KOPT-K1 (cell line): ENCODE data around the gene SPATS2.

ENCODE experiments used
- H3K27ac ChIP-seq: fragments of 200-600 bp; sonication (generic); 2 replicates; pipeline ENCODE4 v1.5.1; 2016; ENCODE audit warnings: antibody characterized with exemption, mild to moderate bottlenecking, low read depth, low read length; ENCODE audit not compliant: poor library complexity, severe bottlenecking
- H3K36me3 ChIP-seq: fragments of 200-600 bp; sonication (generic); 2 replicates; pipeline ENCODE4 v1.5.1; 2017; ENCODE audit warnings: antibody characterized with exemption, mild to moderate bottlenecking, low read length, moderate library complexity; ENCODE audit not compliant: insufficient read depth
- H3K9me3 ChIP-seq: fragments of 200-600 bp; sonication (generic); 2 replicates; pipeline ENCODE4 v1.5.1; 2017; ENCODE audit warnings: antibody characterized with exemption, low read length, mild to moderate bottlenecking; ENCODE audit not compliant: insufficient read depth, poor library complexity, severe bottlenecking

SPATS2 gene

DNA sequence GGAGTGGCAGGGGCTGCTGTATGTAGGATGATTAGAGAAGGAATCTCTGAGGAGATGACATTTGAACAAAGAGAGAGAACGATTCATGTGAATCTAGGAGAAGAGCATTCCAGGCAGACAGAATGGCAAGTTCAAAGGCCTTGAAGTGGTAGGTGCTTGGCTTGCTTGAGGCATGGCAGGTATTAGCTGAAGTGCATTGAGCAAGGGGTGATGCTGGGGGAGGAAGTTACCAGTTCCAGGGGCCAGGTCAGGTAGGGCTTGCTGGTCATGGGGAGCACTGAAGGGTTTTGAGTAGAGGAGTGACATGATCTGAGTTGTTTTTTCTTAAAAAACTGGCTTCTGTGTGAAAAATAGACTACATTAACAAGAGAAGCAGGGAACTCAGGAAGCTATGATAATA is 71.8 kb downstream of the SPATS2 start:
- Histone ChIP-seq H3K36me3 (no peaks in the 10 kb centered on the region), H3K9me3 (no peaks in the 10 kb centered on the region), H3K27ac (no peak overlapping the region)

DNA sequence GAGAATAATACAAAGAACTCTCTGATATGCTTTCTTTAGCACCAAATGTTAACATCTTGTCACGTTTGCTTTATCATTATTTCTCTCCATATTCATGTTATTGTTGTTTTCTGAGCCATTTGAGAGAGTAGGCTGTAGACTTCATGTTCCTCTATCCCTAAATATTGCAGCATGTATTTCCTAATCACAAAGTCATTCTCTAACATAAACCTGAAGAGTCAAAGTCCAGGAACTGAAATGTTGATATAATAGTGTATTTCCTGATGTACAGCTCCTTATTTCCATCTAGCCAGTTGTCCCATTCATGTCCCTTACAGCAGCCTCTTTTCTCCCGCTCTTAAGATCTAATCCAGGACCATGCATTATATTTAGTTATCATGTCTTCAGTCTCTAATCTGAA is 72.8 kb downstream of the SPATS2 start:
- Histone ChIP-seq H3K9me3 (no peaks in the 10 kb centered on the region), H3K27ac (no peak overlapping the region), H3K36me3 (no peaks in the 10 kb centered on the region)

DNA sequence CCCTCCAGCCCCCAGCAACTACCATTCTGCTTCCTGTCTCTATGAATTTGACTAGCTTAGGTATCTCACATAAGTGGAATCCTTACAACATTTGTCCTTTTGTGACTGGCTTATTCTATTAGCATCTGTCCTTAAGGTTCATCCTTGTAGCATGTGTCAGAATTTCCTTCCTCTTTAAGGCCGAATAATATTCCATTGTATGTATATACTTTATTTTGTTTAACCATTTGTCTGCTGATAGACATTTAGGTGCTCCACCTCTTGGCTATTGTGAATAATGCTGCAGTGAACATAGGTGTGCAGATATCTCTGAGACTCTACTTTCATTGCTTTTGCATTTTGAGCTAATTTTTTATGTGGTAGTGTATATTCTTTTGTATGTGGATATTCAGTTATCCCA is 75.7 kb downstream of the SPATS2 start:
- Histone ChIP-seq H3K9me3 (peaks cover 7% of the 10 kb centered on the region), H3K27ac (no peak overlapping the region), H3K36me3 (no peaks in the 10 kb centered on the region)

DNA sequence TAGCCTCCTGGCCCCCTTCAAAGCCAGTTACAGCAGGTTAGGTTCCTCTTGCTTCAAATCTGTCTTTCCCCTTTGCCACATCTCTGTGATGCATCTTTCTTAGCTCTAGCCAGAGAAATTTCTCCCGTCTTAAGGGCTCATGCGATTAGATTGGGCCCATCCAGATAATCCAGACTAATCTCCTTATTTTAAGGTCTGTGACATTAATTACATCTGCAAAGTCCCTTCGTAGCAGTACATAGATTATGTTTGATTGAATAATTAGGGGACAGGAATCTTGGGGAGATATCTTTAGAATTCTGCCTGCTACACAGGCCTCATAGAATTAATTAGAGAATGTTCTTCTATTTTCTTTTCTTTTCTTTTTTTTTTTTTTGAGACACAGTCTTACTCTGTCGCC is 79.3 kb downstream of the SPATS2 start:
- no peak overlapping the region for H3K27ac ChIP-seq
- H3K36me3 ChIP-seq = no peaks in the 10 kb centered on the region
- H3K9me3 ChIP-seq = peaks cover 16% of the 10 kb centered on the region

DNA sequence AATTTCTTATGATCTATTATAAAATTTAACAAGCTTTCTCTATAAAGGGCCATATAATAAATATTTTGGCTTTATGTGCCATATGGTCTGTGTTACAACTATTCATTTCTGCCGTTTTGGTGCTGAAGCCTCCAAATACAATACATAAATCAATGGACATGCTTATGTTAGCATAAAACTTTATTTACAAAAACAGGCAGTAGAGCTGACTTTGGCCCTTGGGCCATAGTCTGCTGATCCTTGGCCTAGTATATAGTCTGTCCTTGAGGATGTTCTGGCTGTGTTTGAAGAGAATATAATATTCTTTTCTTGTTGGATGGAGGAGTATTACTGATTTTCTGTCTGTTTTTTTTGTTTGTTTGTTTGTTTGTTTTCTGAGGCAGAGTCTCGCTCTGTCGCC is 81.6 kb downstream of the SPATS2 start:
- Histone ChIP-seq H3K27ac (no peak overlapping the region), H3K36me3 (no peaks in the 10 kb centered on the region), H3K9me3 (peaks cover 16% of the 10 kb centered on the region)

DNA sequence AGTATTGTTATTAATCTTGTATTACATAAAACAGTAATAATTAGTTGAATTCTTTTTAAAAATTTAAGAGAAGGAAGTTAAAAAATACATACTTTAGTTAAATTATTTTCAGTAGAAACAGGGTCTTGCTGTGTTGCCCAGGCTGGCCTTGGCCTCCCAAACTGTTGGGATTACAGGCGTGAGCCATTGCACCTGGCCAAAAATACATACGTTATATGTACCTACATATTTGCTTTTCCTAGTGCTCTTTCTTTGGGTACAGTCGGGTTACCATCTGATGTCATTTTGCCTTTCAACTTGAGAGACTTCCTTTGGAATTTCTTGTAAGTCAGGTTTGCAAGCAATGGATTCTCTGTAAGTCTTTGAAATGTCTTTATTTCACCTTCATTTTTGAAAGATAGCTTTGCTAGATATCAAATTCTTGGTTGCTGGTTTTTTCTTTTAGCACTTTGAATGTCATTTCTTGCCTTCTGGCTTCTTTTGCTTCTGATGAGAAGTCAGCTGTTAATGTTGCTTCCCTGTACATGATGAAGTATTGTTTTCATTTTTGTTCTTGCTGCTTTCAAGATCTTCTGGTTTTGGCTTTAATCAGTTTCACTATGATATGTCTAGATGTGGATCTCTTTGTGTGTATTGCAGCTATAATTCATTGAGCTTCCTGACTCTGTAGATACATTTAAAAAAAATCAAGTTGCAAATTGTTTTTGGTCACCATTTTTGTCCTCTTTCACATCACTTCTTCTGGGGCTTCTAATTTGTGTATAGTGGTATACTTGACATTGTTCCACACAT is 84.4 kb downstream of the SPATS2 start:
- H3K9me3 ChIP-seq = peaks cover 16% of the 10 kb centered on the region
- no peak overlapping the region for H3K27ac ChIP-seq
- H3K36me3 ChIP-seq = no peaks in the 10 kb centered on the region

DNA sequence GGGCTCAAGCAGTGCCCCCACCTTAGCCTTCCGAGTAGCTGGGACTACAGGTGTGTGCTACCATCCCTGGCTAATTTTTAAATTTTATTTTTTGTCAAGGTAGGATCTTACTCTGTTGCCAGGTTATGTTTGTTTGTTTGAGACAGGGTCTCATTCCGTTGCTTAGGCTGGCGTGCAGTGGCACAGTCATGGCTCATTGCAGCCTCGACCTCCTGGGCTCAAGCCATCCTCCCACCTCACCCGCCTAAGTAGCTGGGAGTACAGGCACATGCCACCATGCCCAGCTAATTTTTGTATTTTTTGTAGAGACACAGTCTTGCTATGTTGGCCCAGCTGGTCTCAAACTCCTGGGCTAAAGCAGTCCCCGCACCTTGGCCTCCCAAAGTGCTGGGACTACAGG is 88.2 kb downstream of the SPATS2 start:
- no peaks in the 10 kb centered on the region for H3K9me3 ChIP-seq
- no peak overlapping the region for H3K27ac ChIP-seq

DNA sequence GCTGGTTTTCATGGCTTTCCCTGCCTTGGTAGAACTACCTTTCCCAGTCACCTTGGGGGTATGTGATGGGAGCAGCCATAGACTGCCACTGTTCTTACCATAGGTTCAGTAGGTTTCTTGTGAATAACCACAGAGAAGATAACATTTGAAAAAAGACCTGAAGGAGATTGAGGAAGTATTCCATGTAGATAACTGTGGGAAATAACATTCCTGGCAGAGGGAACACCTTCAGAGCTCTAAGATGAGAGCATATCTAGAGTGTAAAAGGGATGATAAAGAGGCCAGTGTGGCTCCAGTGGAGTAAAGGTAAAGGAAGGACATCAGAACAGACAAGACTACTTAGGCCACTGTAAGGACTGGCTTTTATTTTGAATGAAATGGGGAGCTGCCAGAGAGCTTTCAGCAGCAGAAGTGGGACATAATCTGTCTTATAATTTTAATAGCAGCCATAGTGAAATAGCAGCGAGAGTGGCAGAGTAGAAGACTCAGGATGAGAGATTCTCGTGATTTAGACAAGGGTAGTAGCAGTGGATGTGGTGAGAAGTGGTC is 88.9 kb downstream of the SPATS2 start:
- Histone ChIP-seq H3K27ac (no peak overlapping the region), H3K36me3 (0 out of 2 replicates have a peak, but pooled peaks cover 4% of the 10 kb centered on the region), H3K9me3 (no peaks in the 10 kb centered on the region)

More for the DNA sequence above, 88.2 kb downstream of the SPATS2 start:
- H3K36me3 ChIP-seq = no peaks in the 10 kb centered on the region

DNA sequence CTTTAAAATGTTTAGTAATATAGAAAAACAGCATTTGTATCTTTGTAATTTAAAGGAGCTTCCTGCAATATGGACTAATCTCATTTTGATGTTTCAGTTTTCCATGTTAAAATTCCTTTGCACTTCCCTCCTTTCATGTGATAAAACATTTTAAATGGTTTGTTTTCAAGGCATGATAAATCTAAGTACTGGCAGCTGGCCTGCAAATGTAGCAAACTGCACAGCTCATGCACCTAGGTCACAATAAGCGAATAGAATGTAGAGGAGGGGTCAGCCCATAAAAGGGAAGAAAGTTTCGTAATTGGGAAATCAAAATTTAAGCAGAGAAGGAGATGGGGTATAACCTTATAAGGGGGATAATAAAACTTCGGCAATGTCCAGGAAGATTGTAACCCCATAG is 91.6 kb downstream of the SPATS2 start:
- Histone ChIP-seq H3K9me3 (no peaks in the 10 kb centered on the region), H3K36me3 (peaks cover 12% of the 10 kb centered on the region; the same call in 1 of the 2 replicates), H3K27ac (no peak overlapping the region)

DNA sequence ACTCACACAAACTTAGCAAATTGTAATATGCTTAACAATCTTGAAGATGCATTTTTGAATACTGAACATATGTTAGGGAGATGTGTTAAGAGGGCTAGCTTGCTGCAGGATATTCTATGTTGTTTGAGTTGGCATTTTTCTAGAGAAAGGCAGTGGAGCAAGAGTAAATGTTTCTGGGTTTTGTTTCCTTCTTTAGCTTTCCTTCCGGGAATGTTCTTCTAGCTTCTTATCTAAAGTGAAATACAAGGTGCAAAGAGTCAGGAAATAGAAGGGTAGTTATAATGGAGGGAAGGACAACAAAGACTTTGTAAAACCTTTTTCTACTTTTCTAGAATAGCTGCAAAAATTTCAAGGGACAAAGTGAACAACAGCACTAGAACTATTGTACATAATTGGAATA is 94.0 kb downstream of the SPATS2 start:
- no peak overlapping the region for H3K27ac ChIP-seq
- peaks cover 12% of the 10 kb centered on the region; the same call in 1 of the 2 replicates for H3K36me3 ChIP-seq
- H3K9me3 ChIP-seq = no peaks in the 10 kb centered on the region

DNA sequence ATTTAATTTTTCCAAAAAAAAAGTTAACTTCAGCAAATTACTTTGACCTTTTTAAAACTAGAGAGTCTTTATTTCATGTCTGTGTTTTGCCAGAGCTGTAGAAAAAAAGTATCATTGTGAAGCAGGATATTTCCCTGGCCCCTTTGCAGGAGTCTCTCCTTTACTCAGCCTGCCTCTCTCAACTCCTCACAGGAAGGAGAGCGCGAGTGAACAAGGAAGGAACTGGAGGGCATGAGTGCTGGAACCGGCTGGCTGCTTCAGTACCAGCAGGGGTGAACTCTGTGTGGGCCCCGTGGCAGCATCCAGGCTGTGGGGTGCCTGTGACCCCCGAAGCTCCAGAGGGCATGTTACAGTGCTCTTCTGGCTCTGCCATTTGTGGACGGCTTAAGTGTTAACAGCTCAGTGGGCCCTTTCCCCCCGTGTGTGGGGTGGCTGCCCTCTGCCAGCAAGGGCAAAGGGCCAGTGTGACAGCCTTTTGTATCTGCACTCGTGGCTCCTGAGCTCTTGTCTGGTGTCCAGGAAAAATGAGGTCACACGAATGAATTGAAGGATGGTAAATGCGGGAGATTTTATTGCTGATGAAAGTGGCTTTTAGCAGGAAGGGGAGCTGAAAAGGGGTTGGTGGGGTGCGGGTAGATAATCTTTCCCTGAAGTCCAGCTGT is 95.0 kb downstream of the SPATS2 start:
- Histone ChIP-seq H3K27ac (no peak overlapping the region), H3K9me3 (no peaks in the 10 kb centered on the region), H3K36me3 (peaks cover 12% of the 10 kb centered on the region; the same call in 1 of the 2 replicates)

DNA sequence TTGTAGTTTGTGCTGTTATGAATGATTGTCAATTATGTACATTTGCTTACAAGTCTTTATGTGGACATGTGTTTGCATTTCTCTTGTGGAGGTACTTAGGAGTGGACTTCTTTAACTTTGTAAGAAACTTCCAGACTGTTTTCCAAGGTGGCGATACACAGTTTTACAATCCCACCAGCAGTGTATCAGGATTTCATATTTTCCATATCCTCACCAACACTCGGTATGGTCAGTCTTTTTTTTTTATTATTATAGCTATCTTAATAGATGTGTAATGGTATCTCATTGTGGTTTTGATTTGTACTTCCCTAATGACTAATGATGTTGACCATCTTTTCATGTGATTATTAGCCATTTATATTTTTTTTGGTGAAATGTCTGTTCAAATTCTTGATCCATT is 97.9 kb downstream of the SPATS2 start:
- no peaks in the 10 kb centered on the region for H3K9me3 ChIP-seq
- H3K27ac ChIP-seq = no peak overlapping the region
- H3K36me3 ChIP-seq = peaks cover 12% of the 10 kb centered on the region; the same call in 1 of the 2 replicates

DNA sequence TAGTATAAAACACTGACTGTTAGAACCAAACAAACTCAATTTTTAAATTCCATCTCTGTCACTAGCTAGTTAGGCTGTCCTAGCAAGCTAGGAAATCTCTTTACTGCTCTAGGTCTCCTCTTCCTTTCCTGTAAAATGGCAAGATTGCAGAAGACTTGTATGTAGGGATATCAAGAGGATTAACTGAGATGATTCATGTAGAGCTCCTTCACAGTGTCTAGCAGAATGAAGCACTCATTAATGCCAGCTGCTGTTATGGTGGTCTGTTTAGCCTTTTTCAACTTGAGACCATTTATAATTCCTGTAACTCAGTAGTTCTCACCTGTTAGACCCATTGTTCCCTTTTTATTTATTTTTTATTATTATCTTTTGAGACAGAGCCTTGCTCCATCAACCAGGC is 103.7 kb downstream of the SPATS2 start:
- Histone ChIP-seq H3K9me3 (no peaks in the 10 kb centered on the region), H3K36me3 (no peaks in the 10 kb centered on the region), H3K27ac (no peak overlapping the region)

DNA sequence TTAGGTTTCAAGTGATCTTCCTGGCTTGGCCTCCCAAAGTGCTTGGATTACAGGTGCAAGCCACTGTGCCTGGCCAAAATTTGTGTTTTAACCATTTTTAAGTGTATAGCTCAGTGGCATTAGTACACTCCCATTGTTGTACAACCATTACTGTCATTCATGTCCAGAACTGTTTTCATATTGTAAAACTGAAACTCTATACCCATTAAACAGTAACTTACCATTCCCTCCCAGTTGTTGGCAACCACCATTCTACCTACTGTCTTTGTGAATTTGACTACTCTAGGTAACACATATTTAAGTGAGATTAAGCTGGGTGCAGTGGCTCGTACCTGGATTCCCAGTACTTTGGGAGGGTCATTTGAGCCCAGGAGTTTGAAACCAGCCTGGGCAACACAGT is 104.3 kb downstream of the SPATS2 start:
- Histone ChIP-seq H3K27ac (no peak overlapping the region), H3K36me3 (no peaks in the 10 kb centered on the region), H3K9me3 (no peaks in the 10 kb centered on the region)

DNA sequence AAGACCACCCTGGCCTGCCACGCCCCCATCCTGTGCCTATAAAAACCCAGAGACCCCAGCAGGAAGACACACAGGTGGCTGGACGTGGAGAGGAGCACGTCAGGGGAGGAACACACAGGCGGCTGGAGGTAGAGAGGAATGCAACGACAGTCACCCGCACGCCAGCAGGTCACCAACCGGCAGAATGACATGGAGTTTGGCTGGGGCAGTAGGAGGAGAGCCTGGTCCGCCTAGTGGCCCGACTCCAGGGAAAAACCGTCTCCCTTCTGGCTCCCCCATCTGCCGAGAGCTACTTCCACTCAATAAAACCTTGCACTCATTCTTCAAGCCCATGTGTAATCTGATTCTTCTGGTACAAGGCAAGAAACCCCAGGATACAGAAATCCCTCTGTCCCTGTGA is 108.8 kb downstream of the SPATS2 start:
- H3K9me3 ChIP-seq = no peaks in the 10 kb centered on the region
- no peaks in the 10 kb centered on the region for H3K36me3 ChIP-seq
- no peak overlapping the region for H3K27ac ChIP-seq
